Activated naive CD8-positive, alpha-beta T cell (primary cell): ENCODE results near the gene STT3B.

Experiments used
- H3K27ac Mint-ChIP-seq: one replicate; pipeline ENCODE4 v1.8.0; 2021; ENCODE audit warnings: mixed read lengths
- H3K27me3 Mint-ChIP-seq: one replicate; pipeline ENCODE4 v1.8.0; 2021; ENCODE audit warnings: mixed read lengths
- H3K36me3 Mint-ChIP-seq: one replicate; pipeline ENCODE4 v1.8.0; 2021; ENCODE audit warnings: mixed read lengths
- H3K4me1 Mint-ChIP-seq: one replicate; pipeline ENCODE4 v1.8.0; 2021; ENCODE audit warnings: low read depth, mixed read lengths
- H3K4me3 Mint-ChIP-seq: one replicate; pipeline ENCODE4 v1.8.0; 2021; ENCODE audit warnings: mild to moderate bottlenecking, mixed read lengths
- H3K9me3 Mint-ChIP-seq: one replicate; pipeline ENCODE4 v1.8.0; 2021; ENCODE audit warnings: low read depth, mixed read lengths

Gene STT3B

GRCh38 chr3:31654998-31655397 is 122.3 kb downstream of the STT3B start:
- Mint-ChIP-seq H3K36me3 (peaks cover 26% of the 10 kb centered on the region), H3K27me3 (no peaks in the 10 kb centered on the region), H3K4me1 (no peaks in the 10 kb centered on the region), H3K27ac (no peak overlapping the region), H3K9me3 (peaks cover 73% of the 10 kb centered on the region), H3K4me3 (no peak overlapping the region)

DNA sequence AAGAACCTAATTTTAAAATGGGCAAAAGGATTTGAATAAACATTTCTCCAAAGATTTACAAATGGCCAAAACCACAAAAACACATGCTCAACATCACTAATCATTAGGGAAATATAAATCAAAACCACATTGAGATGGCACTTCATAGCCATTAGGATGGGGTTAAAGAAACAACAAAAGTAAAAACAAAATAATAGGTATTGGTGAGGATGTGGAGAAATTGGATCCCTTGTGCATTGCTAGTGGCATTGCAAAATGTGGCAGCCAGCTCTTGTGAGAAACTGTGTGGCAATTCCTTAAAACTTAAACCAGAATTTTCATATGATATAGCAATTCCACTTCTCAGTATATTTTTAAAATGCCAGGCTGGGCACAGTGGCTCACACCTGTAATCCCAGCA is 126.5 kb downstream of the STT3B start:
- H3K4me1 Mint-ChIP-seq: no peaks in the 10 kb centered on the region
- peaks cover 11% of the 10 kb centered on the region for H3K36me3 Mint-ChIP-seq
- H3K27me3 Mint-ChIP-seq: no peaks in the 10 kb centered on the region
- H3K9me3 Mint-ChIP-seq: peaks cover 42% of the 10 kb centered on the region
- no peak overlapping the region for H3K27ac Mint-ChIP-seq
- no peak overlapping the region for H3K4me3 Mint-ChIP-seq

- H3K27me3 Mint-ChIP-seq: no peaks in the 10 kb centered on the region
- no peak overlapping the region for H3K4me3 Mint-ChIP-seq
- peaks cover 6% of the 10 kb centered on the region for H3K36me3 Mint-ChIP-seq
- no peak overlapping the region for H3K27ac Mint-ChIP-seq
- H3K9me3 Mint-ChIP-seq: peaks cover 24% of the 10 kb centered on the region
- no peaks in the 10 kb centered on the region for H3K4me1 Mint-ChIP-seq
Measured at GRCh38 chr3:31661286-31661685, 128.6 kb downstream of the STT3B start.

- no peaks in the 10 kb centered on the region for H3K4me1 Mint-ChIP-seq
- peaks cover 15% of the 10 kb centered on the region for H3K9me3 Mint-ChIP-seq
- no peak overlapping the region for H3K27ac Mint-ChIP-seq
- H3K27me3 Mint-ChIP-seq: no peaks in the 10 kb centered on the region
- no peak overlapping the region for H3K4me3 Mint-ChIP-seq
- peaks cover 6% of the 10 kb centered on the region for H3K36me3 Mint-ChIP-seq
Measured at GRCh38 chr3:31661993-31662670, 129.4 kb downstream of the STT3B start.

DNA sequence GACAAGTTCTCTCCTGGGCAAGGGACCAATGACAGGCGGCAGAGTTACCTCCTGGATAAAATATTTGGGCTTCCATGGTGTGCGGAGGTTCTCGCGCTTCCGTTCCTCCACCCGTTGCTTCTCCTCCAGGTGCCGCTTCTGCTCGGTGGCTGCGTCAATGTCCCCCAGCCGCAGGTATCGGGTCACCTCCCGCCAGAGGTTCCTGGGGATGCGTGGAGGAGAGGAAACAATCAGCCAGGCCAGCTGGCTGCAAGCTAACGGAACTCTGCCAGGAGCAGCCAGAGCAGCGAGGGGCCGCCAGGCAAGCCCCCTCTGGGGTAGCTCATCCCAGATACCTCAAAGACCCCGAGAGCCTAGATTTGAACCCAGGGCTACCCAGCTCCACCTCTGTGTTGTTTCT is 131.3 kb downstream of the STT3B start:
- Mint-ChIP-seq H3K27ac (no peak overlapping the region), H3K36me3 (peaks cover 5% of the 10 kb centered on the region), H3K4me3 (no peak overlapping the region)

GRCh38 chr3:31667582-31667981 is 134.9 kb downstream of the STT3B start:
- Mint-ChIP-seq H3K36me3 (peaks cover 5% of the 10 kb centered on the region), H3K9me3 (no peaks in the 10 kb centered on the region), H3K4me1 (no peaks in the 10 kb centered on the region), H3K27me3 (no peaks in the 10 kb centered on the region), H3K4me3 (no peak overlapping the region), H3K27ac (no peak overlapping the region)

More for the DNA sequence above, 131.3 kb downstream of the STT3B start:
- H3K27me3 Mint-ChIP-seq: no peaks in the 10 kb centered on the region
- peaks cover 2% of the 10 kb centered on the region for H3K9me3 Mint-ChIP-seq
- H3K4me1 Mint-ChIP-seq: no peaks in the 10 kb centered on the region

- no peaks in the 10 kb centered on the region for H3K4me1 Mint-ChIP-seq
- H3K4me3 Mint-ChIP-seq: no peak overlapping the region
- no peaks in the 10 kb centered on the region for H3K27me3 Mint-ChIP-seq
- H3K9me3 Mint-ChIP-seq: no peaks in the 10 kb centered on the region
- H3K36me3 Mint-ChIP-seq: peaks cover 5% of the 10 kb centered on the region
- H3K27ac Mint-ChIP-seq: no peak overlapping the region
Measured at GRCh38 chr3:31668242-31668641, 135.5 kb downstream of the STT3B start.

DNA sequence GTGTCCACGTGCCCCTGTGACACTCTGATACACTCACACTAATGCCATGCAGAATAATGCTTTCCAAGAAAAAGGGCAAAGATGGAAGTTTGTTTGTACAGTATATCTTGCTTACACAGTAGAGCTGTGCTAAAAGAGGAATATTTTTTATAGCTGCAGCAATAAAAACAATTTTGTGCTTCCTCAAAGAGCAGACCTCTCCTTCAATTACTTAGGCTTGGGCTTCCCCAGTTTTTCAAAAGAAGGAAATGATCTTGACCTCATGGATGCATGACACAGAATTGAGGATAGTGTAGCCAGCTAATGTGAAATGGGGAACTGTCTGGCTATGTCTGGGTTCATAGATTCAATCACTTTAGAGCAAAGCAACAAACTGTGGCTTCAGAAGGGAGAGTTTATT is 137.4 kb downstream of the STT3B start:
- no peak overlapping the region for H3K27ac Mint-ChIP-seq
- H3K4me1 Mint-ChIP-seq: no peaks in the 10 kb centered on the region
- no peaks in the 10 kb centered on the region for H3K27me3 Mint-ChIP-seq
- peaks cover 5% of the 10 kb centered on the region for H3K36me3 Mint-ChIP-seq
- H3K4me3 Mint-ChIP-seq: no peak overlapping the region
- no peaks in the 10 kb centered on the region for H3K9me3 Mint-ChIP-seq

DNA sequence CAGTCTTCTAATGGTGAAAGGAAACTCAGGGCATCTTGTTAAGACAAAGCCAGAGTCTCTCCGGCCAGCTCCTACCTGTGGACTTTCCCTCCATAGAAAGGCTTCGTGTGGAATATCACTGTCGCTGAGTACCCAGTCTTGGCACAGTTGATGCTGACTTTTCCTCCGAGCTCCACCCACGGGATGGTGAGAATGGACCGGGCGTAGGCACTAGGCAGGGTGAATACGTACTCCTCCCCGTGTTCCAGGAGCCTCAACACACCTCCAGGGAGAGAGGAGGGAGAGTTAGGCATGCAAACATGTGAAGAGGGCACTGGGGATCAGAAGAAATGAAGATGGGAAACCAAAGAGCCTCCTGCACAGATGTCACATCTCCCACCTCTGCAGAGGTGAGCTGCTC is 138.0 kb downstream of the STT3B start:
- Mint-ChIP-seq H3K27ac (no peak overlapping the region), H3K4me1 (no peaks in the 10 kb centered on the region), H3K36me3 (peaks cover 5% of the 10 kb centered on the region), H3K4me3 (no peak overlapping the region), H3K9me3 (no peaks in the 10 kb centered on the region), H3K27me3 (no peaks in the 10 kb centered on the region)

GRCh38 chr3:31671451-31671850 is 138.7 kb downstream of the STT3B start:
- Mint-ChIP-seq H3K4me1 (no peaks in the 10 kb centered on the region), H3K36me3 (peaks cover 5% of the 10 kb centered on the region), H3K4me3 (no peak overlapping the region), H3K27ac (no peak overlapping the region), H3K27me3 (no peaks in the 10 kb centered on the region), H3K9me3 (no peaks in the 10 kb centered on the region)

DNA sequence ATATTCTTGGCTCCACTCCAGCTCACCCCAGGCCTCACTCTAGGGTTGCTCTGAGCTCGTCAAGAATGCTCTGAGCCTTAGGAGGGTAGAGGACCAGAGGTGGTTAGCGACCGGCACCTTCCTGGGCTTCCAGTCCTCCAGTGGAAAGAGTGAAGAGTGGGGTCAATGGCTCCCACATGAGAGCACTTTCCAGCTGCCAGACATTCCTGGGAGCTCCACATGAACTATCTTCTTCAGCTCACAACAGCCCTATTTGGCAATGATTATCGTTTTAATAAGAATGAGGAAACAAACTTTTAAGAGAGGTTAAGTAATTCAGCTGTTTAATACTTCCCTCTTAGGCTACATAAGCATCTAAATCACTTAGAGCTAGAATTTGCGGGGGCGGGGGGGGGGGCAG is 139.3 kb downstream of the STT3B start:
- Mint-ChIP-seq H3K4me1 (no peaks in the 10 kb centered on the region), H3K4me3 (no peak overlapping the region), H3K9me3 (no peaks in the 10 kb centered on the region), H3K27me3 (no peaks in the 10 kb centered on the region), H3K36me3 (peaks cover 5% of the 10 kb centered on the region), H3K27ac (no peak overlapping the region)

DNA sequence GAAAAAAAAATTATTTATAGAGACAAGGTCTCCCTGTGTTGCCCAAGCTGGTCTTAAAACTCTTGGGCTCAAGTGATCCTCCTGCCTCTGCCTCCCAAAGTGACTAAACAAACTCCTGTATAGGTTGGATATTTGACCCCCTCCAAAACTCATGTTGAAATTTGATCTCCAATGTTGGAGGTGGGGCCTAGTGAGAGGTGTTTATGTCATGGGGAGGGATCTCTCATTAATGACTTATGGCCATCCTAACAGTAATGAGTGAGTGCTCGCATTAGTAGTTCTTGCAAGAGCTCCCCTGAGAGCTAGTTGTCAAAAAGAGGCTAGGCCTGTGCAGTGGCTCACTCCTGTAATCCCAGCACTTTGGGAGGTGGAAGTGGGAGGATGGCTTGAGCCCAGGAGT is 141.2 kb downstream of the STT3B start:
- H3K4me1 Mint-ChIP-seq: no peaks in the 10 kb centered on the region
- H3K4me3 Mint-ChIP-seq: no peak overlapping the region
- no peaks in the 10 kb centered on the region for H3K9me3 Mint-ChIP-seq
- no peak overlapping the region for H3K27ac Mint-ChIP-seq
- H3K27me3 Mint-ChIP-seq: no peaks in the 10 kb centered on the region
- H3K36me3 Mint-ChIP-seq: no peaks in the 10 kb centered on the region

- H3K4me1 Mint-ChIP-seq: no peaks in the 10 kb centered on the region
- H3K9me3 Mint-ChIP-seq: no peaks in the 10 kb centered on the region
- no peak overlapping the region for H3K4me3 Mint-ChIP-seq
- no peak overlapping the region for H3K27ac Mint-ChIP-seq
- no peaks in the 10 kb centered on the region for H3K36me3 Mint-ChIP-seq
- H3K27me3 Mint-ChIP-seq: no peaks in the 10 kb centered on the region
Measured at GRCh38 chr3:31676556-31676955, 143.8 kb downstream of the STT3B start.

DNA sequence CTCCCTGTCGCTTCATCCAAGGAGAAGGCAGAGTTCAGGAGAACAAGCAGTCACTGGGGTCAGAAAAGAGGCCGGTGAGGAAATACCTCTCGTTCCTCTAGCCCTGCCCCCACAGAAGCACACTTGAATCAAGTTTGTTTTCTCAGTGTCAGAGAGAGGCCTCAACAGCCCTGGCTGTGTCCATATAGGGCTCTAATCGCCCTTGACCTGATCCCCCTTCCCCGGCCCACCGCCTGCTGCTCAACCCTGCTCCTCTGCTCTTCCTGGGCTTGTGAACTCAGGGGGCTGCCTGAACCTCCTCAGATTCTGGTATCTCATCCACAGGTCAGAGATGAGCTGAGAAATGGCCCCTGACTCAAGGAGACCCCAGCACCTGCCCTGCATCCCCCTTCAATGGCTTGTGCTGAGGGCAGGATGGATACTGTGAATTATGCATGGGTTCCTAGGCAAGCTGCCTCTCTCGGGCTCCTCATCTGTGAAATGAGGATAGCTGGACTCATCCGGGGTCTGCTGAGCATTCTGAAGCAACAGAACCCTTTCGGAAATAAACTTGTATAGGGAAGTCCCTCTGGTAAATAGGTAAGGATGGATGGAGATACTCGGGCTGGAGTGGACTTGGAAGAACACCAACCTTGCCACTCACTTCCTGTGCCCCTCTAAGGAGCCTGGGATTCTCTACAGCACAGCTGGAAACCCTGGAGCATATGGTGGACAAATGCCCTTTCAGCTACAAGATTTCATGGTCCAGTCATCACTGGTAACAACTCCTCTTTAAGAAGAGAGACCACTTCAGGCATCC is 147.5 kb downstream of the STT3B start:
- no peaks in the 10 kb centered on the region for H3K36me3 Mint-ChIP-seq
- no peaks in the 10 kb centered on the region for H3K9me3 Mint-ChIP-seq
- H3K4me3 Mint-ChIP-seq: no peak overlapping the region
- H3K4me1 Mint-ChIP-seq: no peaks in the 10 kb centered on the region
- no peak overlapping the region for H3K27ac Mint-ChIP-seq
- no peaks in the 10 kb centered on the region for H3K27me3 Mint-ChIP-seq
